ENCODE measurements around the gene LAMTOR4. TPM values are rescaled to one million over a fixed set of nuclear protein-coding genes. Genes with fewer than 3 reads are reported as not detected.
A peak's percentile ranks its signal among the peaks of the same experiment; 100 is the strongest.

LAMTOR4 gene
- total RNA-seq, 3 donors from 2014 or later: 154 to 285 (median 207) TPM

DNA sequence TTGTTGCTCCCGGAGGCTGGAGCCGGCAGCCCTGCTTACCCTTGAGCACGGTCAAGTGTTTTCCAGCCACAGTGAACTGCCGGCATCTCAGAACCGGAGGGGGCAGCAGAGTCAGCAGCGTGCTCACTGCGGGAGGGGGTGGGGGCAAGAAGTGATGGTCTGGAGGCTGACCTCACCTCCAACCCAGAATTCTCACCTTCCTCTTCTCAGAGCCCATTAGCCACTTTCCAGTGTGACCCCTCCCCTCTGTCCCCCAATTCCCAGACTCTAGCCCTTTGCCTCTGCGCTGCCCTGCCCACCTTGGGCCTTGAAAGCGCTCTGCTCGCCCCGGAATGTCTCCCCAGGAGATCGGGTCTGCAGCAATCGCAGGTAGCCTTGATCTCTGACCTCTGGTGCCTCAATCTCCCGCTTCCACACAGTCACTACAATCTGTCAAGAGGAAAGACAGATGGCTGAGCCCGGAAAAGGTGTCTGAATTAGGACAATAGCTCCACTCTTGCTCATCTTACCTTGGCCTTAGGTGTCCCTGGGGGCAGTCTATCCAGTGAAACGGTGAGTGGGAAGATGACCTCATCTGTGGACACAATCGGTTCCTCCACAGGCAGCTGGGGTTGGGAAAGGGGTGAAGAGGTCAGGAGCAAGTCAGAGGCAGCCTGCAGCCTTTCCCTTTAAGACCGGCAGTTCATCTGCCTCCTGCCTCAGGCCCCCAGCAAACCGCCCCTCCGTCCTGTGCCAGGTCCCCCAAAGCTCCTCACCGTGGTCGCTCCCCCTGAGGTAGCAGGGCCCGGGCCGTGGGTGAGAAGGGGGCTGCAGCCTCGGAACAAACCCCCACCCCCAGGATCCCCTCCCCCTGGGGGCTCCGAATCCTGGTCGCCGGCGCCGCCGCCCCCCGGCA lies 8.9 kb downstream of the LAMTOR4 start:
- no peak for DNase-seq (ENCODE audit: low spot score in 2 of 2)
- peak overlapping the region; percentile 85 to 99 (median 85) for H3K4me3 ChIP-seq
- TF ChIP-seq POLR2A (IDR thresholded peaks at IDR 0.05) (no peak), POLR2AphosphoS5 (IDR thresholded peaks at IDR 0.05) (no peak)
- TF ChIP-seq, protein P1, sequence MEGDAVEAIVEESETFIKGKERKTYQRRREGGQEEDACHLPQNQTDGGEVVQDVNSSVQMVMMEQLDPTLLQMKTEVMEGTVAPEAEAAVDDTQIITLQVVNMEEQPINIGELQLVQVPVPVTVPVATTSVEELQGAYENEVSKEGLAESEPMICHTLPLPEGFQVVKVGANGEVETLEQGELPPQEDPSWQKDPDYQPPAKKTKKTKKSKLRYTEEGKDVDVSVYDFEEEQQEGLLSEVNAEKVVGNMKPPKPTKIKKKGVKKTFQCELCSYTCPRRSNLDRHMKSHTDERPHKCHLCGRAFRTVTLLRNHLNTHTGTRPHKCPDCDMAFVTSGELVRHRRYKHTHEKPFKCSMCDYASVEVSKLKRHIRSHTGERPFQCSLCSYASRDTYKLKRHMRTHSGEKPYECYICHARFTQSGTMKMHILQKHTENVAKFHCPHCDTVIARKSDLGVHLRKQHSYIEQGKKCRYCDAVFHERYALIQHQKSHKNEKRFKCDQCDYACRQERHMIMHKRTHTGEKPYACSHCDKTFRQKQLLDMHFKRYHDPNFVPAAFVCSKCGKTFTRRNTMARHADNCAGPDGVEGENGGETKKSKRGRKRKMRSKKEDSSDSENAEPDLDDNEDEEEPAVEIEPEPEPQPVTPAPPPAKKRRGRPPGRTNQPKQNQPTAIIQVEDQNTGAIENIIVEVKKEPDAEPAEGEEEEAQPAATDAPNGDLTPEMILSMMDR (IDR thresholded peaks at IDR 0.05): no peak
- intact Hi-C loops (cut with DNase I; ENCODE audit: low total_unique reads): no loop called here
- H3K36me3 ChIP-seq: no peaks in the 10 kb centered on the region
- peak overlapping the region; percentile 76 to 86 for H3K27ac ChIP-seq
- peaks cover 6 to 12% of the 10 kb centered on the region in 2 donors for H3K4me1 ChIP-seq
- H3K27me3 ChIP-seq: no peaks in the 10 kb centered on the region
- H3K9me3 ChIP-seq: no peaks in the 10 kb centered on the region

DNA sequence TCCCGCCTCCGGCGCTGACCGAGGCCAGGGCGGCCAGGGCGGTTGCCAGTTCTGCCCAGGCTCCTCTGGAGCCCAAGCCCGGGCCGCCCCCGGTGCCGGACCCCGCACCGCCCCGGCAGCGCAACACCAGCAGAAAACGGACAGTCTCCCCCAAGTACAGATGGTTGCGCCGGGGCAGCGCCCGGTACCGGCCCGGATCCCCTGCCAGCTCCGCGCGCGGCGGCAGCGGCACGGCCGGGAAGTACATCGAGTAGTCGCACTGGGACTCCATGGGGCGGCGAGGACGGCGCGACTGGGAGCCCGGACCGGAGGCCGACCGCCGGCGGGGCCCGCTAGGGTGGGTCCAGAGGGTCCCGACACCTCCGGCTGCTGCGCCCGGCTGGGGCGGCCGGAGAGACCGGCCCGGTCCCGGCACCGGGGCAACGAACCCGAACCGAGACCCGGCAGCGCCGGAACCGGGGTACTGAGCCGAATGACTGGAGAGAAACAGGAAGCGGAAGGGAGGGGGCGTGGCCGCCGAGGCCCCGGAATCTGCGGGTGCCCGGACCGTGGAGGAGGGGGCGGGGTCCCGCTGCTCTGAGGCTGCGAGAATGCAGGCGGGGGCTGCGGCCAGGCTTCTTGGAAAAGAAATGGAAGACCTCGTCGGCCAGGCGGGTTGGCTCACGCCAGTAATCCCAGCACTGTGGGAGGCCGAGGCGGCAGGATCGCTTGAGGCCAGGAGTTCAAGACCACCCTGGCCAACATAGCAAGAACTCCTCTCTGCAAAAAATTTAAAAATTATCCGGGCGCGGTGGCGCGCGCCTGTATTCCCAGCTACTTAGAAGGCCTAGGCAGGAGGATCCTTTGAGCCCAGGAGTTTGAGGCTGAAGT lies 9.7 kb downstream of the LAMTOR4 start, which contains the start of gene TRAPPC14:
TSS of gene TRAPPC14 (minus strand) at position 495 of the 870 bp plus-strand sequence. CDS start at position 271, 224 bp downstream.
- H3K9me3 ChIP-seq: no peaks in the 10 kb centered on the region
- peak within 1 kb of the TSS; percentile 76 to 86 for H3K27ac ChIP-seq
- intact Hi-C loops (cut with DNase I; ENCODE audit: low total_unique reads): no loop called here
- TF ChIP-seq, protein P1 (IDR thresholded peaks at IDR 0.05): no peak
- peak in 2 of 3 donors; percentile 26 to 41 for TF ChIP-seq POLR2AphosphoS5 (IDR thresholded peaks at IDR 0.05)
- peak; percentile 26 for TF ChIP-seq POLR2A (IDR thresholded peaks at IDR 0.05)
- peak; percentile 83 to 88 for DNase-seq (ENCODE audit: low spot score in 2 of 2)
- no peaks in the 10 kb centered on the region for H3K27me3 ChIP-seq
- H3K36me3 ChIP-seq: no peaks in the 10 kb centered on the region
- H3K4me1 ChIP-seq: peaks cover 6 to 12% of the 10 kb centered on the region in 2 donors
- peak within 1 kb of the TSS; percentile 85 to 99 (median 85) for H3K4me3 ChIP-seq

DNA sequence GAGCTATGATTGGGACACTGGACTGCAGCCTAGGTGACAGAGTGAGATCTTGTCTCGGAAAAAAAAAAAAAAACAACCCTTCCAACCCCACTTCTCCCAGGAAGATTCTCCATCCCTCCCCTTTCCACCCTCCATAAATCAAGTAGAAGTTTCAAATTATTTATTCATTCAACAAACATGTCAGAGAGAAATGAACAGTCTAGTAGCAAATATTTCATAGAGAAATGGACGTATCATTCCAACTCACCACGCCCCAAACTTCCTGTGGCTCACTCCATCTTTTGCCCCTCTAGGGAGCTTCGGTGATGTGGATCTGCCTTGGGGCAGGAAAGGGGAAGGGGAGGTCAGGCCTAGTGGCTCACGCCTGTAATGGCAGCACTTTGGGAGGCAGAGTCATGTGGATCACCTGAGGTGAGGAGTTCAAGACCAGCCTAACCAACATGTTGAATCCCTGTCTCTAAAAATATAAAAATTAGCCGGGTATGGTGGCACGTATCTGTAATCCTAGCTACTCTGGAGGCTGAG lies 10.4 kb downstream of the LAMTOR4 start:
- H3K27me3 ChIP-seq: no peaks in the 10 kb centered on the region
- TF ChIP-seq POLR2AphosphoS5 (IDR thresholded peaks at IDR 0.05): no peak
- TF ChIP-seq, protein P1 (IDR thresholded peaks at IDR 0.05): no peak
- no peak for TF ChIP-seq POLR2A (IDR thresholded peaks at IDR 0.05)
- no peak for DNase-seq (ENCODE audit: low spot score in 2 of 2)
- intact Hi-C loops (cut with DNase I; ENCODE audit: low total_unique reads): no loop called here
- peak overlapping the region; percentile 85 to 99 (median 85) for H3K4me3 ChIP-seq
- peak overlapping the region; percentile 76 to 86 for H3K27ac ChIP-seq
- no peaks in the 10 kb centered on the region for H3K9me3 ChIP-seq
- H3K36me3 ChIP-seq: no peaks in the 10 kb centered on the region
- H3K4me1 ChIP-seq: peaks cover 6 to 12% of the 10 kb centered on the region in 2 donors

DNA sequence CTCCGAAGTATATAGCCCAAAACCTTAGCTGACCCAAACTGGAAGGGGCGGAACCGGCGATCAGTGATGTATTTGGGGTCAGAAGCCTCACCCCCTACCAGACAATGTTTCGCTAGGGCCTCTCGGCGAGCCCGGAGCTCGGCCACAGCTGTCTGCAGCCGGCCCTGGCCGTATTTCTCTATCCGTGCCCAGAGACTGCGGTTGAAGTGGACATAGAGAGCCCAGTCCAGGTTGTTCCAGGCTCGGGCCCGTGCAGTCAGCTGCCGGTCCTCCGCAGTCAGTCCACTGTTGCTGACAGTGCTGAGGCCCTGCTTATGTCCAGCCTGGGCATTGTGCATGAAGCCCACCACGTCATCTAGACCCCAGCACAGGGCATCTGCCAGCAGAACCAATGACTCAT lies 11.3 kb downstream of the LAMTOR4 start:
- H3K4me1 ChIP-seq: peaks cover 6 to 12% of the 10 kb centered on the region in 2 donors
- intact Hi-C loops (cut with DNase I; ENCODE audit: low total_unique reads): no loop called here
- no peaks in the 10 kb centered on the region for H3K27me3 ChIP-seq
- H3K4me3 ChIP-seq: no peak overlapping the region
- no peak overlapping the region for H3K27ac ChIP-seq
- no peaks in the 10 kb centered on the region for H3K9me3 ChIP-seq
- no peaks in the 10 kb centered on the region for H3K36me3 ChIP-seq
- DNase-seq (ENCODE audit: low spot score in 2 of 2): no peak
- TF ChIP-seq, protein P1 (IDR thresholded peaks at IDR 0.05): no peak
- TF ChIP-seq POLR2A (IDR thresholded peaks at IDR 0.05) (no peak), POLR2AphosphoS5 (IDR thresholded peaks at IDR 0.05) (no peak)

Data from breast epithelium (tissue), 4 donors.